Trophoblast cell (in vitro differentiated cells and primary cell): ENCODE data around the gene SLC6A12.
A peak's percentile ranks its signal among the peaks of the same experiment; 100 is the strongest.
"Not testable (repeated sequence)": the region's sequence is repeated elsewhere in the genome, so short reads cannot be mapped to it uniquely, and the experiment has no call there.

Source experiments
- DNase-seq, 2 donors: peaks; one replicate each; pipeline ENCODE4 v3.0.0-alpha.2; 2016
- H2AFZ ChIP-seq: 2 replicates; pipeline ENCODE4 v1.6.1; 2013; ENCODE audit warnings: low read length, moderate library complexity, mild to moderate bottlenecking; ENCODE audit not compliant: insufficient read depth, poor library complexity
- H2AK5ac ChIP-seq: 2 replicates; pipeline ENCODE4 v1.6.1; 2013; ENCODE audit warnings: mild to moderate bottlenecking, low read length
- H2BK120ac ChIP-seq: 2 replicates; pipeline ENCODE4 v1.6.1; 2013; ENCODE audit warnings: low read length, mild to moderate bottlenecking, moderate library complexity; ENCODE audit not compliant: insufficient read depth, poor library complexity
- H2BK12ac ChIP-seq: 2 replicates; pipeline ENCODE4 v1.6.1; 2013; ENCODE audit warnings: mild to moderate bottlenecking, low read length, moderate library complexity
- H2BK5ac ChIP-seq: 2 replicates; pipeline ENCODE4 v1.6.1; 2013; ENCODE audit warnings: low read length, low read depth, moderate library complexity, mild to moderate bottlenecking; ENCODE audit not compliant: poor library complexity
- H3K14ac ChIP-seq: 2 replicates; pipeline ENCODE4 v1.6.1; 2013; ENCODE audit warnings: mild to moderate bottlenecking, low read length
- H3K18ac ChIP-seq: 2 replicates; pipeline ENCODE4 v1.6.1; 2013; ENCODE audit warnings: mild to moderate bottlenecking, low read length
- H3K23ac ChIP-seq: 2 replicates; pipeline ENCODE4 v1.6.1; 2013; ENCODE audit warnings: low read length
- H3K27ac ChIP-seq: 2 replicates; pipeline ENCODE4 v1.5.1; 2013; ENCODE audit warnings: low read depth, mild to moderate bottlenecking, inconsistent platforms, low read length, moderate library complexity
- H3K27me3 ChIP-seq: 2 replicates; pipeline ENCODE4 v1.6.1; 2013; ENCODE audit warnings: inconsistent platforms, mild to moderate bottlenecking, low read length, moderate library complexity; ENCODE audit not compliant: insufficient read depth
- H3K36me3 ChIP-seq, 2 experiments: 1 replicate in 1 of 2; 2 replicates in 1 of 2; pipeline ENCODE4 v1.6.1; 2013; ENCODE audit warnings: low read length in 2 of 2, mild to moderate bottlenecking in 2 of 2, moderate library complexity in 1 of 2; ENCODE audit not compliant: insufficient read depth in 2 of 2, control insufficient read depth in 1 of 2
- H3K4ac ChIP-seq: 2 replicates; pipeline ENCODE4 v1.6.1; 2013; ENCODE audit warnings: low read depth, mild to moderate bottlenecking, low read length, moderate library complexity
- H3K4me1 ChIP-seq, 2 experiments: 1 replicate in 1 of 2; 2 replicates in 1 of 2; pipeline ENCODE4 v1.6.1; 2013; ENCODE audit warnings: low read length in 2 of 2, mild to moderate bottlenecking in 2 of 2, moderate library complexity in 1 of 2; ENCODE audit not compliant: insufficient read depth in 2 of 2, control insufficient read depth in 1 of 2
- H3K4me2 ChIP-seq: 2 replicates; pipeline ENCODE4 v1.6.1; 2013; ENCODE audit warnings: inconsistent platforms, mild to moderate bottlenecking, low read length, moderate library complexity
- H3K4me3 ChIP-seq: 2 replicates; pipeline ENCODE4 v1.5.1; 2013; ENCODE audit warnings: mild to moderate bottlenecking, low read depth, low read length, inconsistent platforms
- H3K79me1 ChIP-seq: one replicate; pipeline ENCODE4 v1.6.1; 2013; ENCODE audit warnings: low read length
- H3K79me2 ChIP-seq: 2 replicates; pipeline ENCODE4 v1.6.1; 2013; ENCODE audit warnings: low read length, mild to moderate bottlenecking; ENCODE audit not compliant: control insufficient read depth, insufficient read depth, poor library complexity
- H3K9ac ChIP-seq: 2 replicates; pipeline ENCODE4 v1.6.1; 2013; ENCODE audit warnings: mild to moderate bottlenecking, low read length
- H3K9me3 ChIP-seq: 2 replicates; pipeline ENCODE4 v1.6.1; 2013; ENCODE audit warnings: low read depth, mild to moderate bottlenecking, control low read depth, inconsistent platforms, low read length; ENCODE audit not compliant: insufficient read depth
- H4K12ac ChIP-seq: 2 replicates; pipeline ENCODE4 v1.6.1; 2013; ENCODE audit warnings: low read depth, mild to moderate bottlenecking, low read length, moderate library complexity
- H4K8ac ChIP-seq: 2 replicates; pipeline ENCODE4 v1.6.1; 2013; ENCODE audit warnings: low read depth, mild to moderate bottlenecking, low read length, moderate library complexity
- H4K91ac ChIP-seq: one replicate; pipeline ENCODE4 v1.6.1; 2013; ENCODE audit warnings: low read depth, mild to moderate bottlenecking, low read length, moderate library complexity
- WGBS: extraction: QIAGEN DNeasy Blood & Tissue Kit; methylation state at CpG from one replicate; pipeline ENCODE4 v1.1.7; 2013; ENCODE audit warnings: missing lambda C conversion rate; ENCODE audit not compliant: insufficient read length, insufficient coverage; ENCODE audit errors: extremely low coverage; 5-methylcytosine and 5-hydroxymethylcytosine counted together

SLC6A12 gene

GRCh38 chr12:217029-217428 is 3.1 kb upstream of the SLC6A12 start:
- DNase-seq, H3K79me2 ChIP-seq, H3K9me3 ChIP-seq, H2BK5ac ChIP-seq, H4K91ac ChIP-seq, H2AK5ac ChIP-seq, H3K27me3 ChIP-seq, H3K14ac ChIP-seq, H3K36me3 ChIP-seq, H3K79me1 ChIP-seq, H3K9ac ChIP-seq, H4K12ac ChIP-seq, H3K4ac ChIP-seq, H3K23ac ChIP-seq, H2BK12ac ChIP-seq, H3K4me1 ChIP-seq, H3K4me3 ChIP-seq, H3K4me2 ChIP-seq, H3K27ac ChIP-seq, H2BK120ac ChIP-seq, H3K18ac ChIP-seq, H2AFZ ChIP-seq, H4K8ac ChIP-seq: not testable (repeated sequence)
- WGBS: 100% methylated on average over 3 of the region's 6 CpGs

DNA sequence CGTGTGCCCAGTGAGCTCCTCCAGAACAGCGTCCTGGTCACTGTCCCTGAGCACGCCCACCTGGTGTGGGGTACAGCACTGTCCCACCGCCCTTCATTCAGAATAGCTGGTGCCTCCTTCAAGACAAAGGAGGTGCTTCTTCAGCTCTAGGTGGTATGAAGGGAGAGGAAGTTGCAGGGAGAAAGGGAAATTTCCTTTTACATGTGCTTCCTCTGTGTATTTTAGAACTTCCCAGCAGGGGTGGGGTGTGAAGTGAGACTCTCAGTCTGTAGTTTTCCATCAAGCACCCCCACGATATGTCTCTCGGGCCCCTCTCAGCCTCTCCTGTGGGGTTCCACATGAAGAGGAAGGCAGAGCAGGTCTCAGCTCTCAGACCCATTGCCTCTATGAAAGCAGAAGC is 1.2 kb upstream of the SLC6A12 start:
- H4K91ac ChIP-seq: no peak overlapping the region
- no peaks in the 10 kb centered on the region for H3K36me3 ChIP-seq
- H3K4me3 ChIP-seq: no peak overlapping the region
- no peak overlapping the region for H3K27ac ChIP-seq
- H2AK5ac ChIP-seq: no peak overlapping the region
- H3K79me2 ChIP-seq: no peaks in the 10 kb centered on the region
- H3K4me2 ChIP-seq: no peak overlapping the region
- H2BK5ac ChIP-seq: no peak overlapping the region
- DNase-seq: no peak
- no peaks in the 10 kb centered on the region for H3K27me3 ChIP-seq
- H4K12ac ChIP-seq: no peak overlapping the region
- peaks cover 2% of the 10 kb centered on the region for H3K9me3 ChIP-seq
- no peaks in the 10 kb centered on the region for H3K4me1 ChIP-seq
- no peak overlapping the region for H3K23ac ChIP-seq
- WGBS: no CpG with 5 or more reads among the region's 6 CpGs
- no peaks in the 10 kb centered on the region for H3K79me1 ChIP-seq
- no peak overlapping the region for H3K4ac ChIP-seq
- H2BK120ac ChIP-seq: no peak overlapping the region
- no peak overlapping the region for H3K18ac ChIP-seq
- H4K8ac ChIP-seq: no peak overlapping the region
- H2BK12ac ChIP-seq: no peak overlapping the region
- no peak overlapping the region for H3K9ac ChIP-seq
- H3K14ac ChIP-seq: no peak overlapping the region
- no peak overlapping the region for H2AFZ ChIP-seq

- DNase-seq: no peak
- Histone ChIP-seq H3K4me2 (no peak overlapping the region), H3K23ac (no peak overlapping the region), H2BK12ac (no peak overlapping the region), H2AK5ac (no peak overlapping the region), H3K9ac (no peak overlapping the region), H3K27me3 (no peaks in the 10 kb centered on the region), H3K27ac (no peak overlapping the region), H4K8ac (no peak overlapping the region), H4K12ac (no peak overlapping the region), H3K9me3 (peaks cover 2% of the 10 kb centered on the region), H3K18ac (no peak overlapping the region), H2BK5ac (no peak overlapping the region), H3K79me1 (no peaks in the 10 kb centered on the region), H2BK120ac (no peak overlapping the region), H3K4ac (no peak overlapping the region), H2AFZ (no peak overlapping the region), H3K4me3 (peak overlapping the region; percentile 25), H4K91ac (no peak overlapping the region), H3K36me3 (no peaks in the 10 kb centered on the region), H3K14ac (no peak overlapping the region), H3K79me2 (no peaks in the 10 kb centered on the region), H3K4me1 (no peaks in the 10 kb centered on the region)
- no CpG with 5 or more reads among the region's 12 CpGs for WGBS
Measured at GRCh38 chr12:213527-213932, 427 bp downstream of the SLC6A12 start.

DNA sequence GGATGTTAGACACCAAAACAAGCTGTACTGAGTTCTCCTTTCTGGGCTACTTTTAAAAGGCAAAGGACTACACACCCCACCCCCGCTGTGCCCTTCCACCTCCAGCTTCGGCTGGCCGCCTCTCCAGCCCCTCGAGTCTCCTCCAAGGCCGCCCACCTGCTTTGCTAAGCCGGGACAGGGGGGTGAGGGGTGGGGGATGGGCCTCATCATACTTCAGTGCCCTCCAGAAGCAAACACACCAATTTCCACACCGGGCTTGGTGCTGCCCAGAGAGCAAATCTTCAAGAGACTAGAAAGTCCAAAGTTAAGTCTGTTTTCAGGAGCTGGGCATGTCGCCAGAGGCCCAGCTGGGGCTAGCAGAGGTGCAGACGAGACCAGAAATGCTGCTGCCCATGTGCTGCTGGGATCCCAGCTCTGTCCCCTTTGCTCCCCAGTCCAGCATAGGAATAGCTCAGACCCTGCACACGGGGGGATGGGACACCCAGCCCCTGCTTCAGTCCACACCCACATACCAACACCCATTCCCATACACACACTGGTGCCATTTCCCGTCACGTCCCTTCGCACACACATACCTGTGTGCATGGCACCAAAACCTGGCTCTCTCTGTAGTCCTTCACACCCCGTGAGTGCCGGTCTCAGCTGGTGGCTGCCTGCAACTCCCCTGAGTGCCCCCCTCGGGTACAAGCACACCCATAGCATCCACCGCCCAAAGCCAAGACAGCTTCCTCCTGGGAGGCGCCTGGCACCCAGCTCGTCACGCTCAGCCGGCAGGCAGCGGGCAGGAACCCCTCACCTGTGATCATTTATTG is 1.0 kb downstream of the SLC6A12 start:
- no peak overlapping the region for H4K91ac ChIP-seq
- H2AFZ ChIP-seq: no peak overlapping the region
- no peaks in the 10 kb centered on the region for H3K36me3 ChIP-seq
- no peaks in the 10 kb centered on the region for H3K79me1 ChIP-seq
- H3K14ac ChIP-seq: no peak overlapping the region
- H3K79me2 ChIP-seq: no peaks in the 10 kb centered on the region
- no peak overlapping the region for H3K27ac ChIP-seq
- no peaks in the 10 kb centered on the region for H3K27me3 ChIP-seq
- H3K23ac ChIP-seq: no peak overlapping the region
- WGBS: no CpG with 5 or more reads among the region's 22 CpGs
- peaks cover 2% of the 10 kb centered on the region for H3K9me3 ChIP-seq
- no peak overlapping the region for H2BK12ac ChIP-seq
- H2BK5ac ChIP-seq: no peak overlapping the region
- no peak for DNase-seq
- peak overlapping the region; percentile 18 for H3K4me3 ChIP-seq
- no peak overlapping the region for H2AK5ac ChIP-seq
- H3K4me1 ChIP-seq: no peaks in the 10 kb centered on the region
- H3K9ac ChIP-seq: no peak overlapping the region
- H3K18ac ChIP-seq: no peak overlapping the region
- H4K12ac ChIP-seq: no peak overlapping the region
- H3K4ac ChIP-seq: no peak overlapping the region
- H2BK120ac ChIP-seq: no peak overlapping the region
- no peak overlapping the region for H4K8ac ChIP-seq
- H3K4me2 ChIP-seq: no peak overlapping the region
